HG03439 (cell line): ENCODE measurements around the gene NAA60.
"Not testable (repeated sequence)": the region's sequence is repeated elsewhere in the genome, so short reads cannot be mapped to it uniquely, and the experiment has no call there.

ENCODE experiments used
- ATAC-seq: cut with Tn5 transposase; IDR thresholded peaks from one replicate; pipeline ENCODE4 v1.9.1; 2021; ENCODE audit warnings: mild to moderate bottlenecking, moderate library complexity; ENCODE audit not compliant: unreplicated experiment

Gene NAA60

DNA sequence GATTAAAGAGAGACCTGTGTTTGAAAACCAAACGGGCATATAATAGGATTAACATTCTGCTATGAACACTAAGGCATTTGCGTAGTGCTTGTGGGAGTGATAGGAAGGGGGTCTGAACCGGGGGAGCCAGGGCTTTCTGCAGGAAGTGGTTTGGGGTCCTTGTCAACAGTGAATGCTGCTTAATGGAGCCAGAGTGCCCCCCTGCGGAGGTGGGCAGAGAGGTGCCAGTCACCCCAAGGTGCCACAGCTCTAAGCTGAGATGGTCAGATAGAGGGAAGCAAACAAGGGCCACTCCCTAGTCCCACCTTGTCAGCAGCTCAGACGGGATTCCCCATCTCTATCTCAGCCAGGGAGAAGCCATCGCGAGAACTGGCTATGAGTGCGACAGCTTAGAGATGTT is 17.7 kb downstream of the NAA60 start:
- ATAC-seq, result no peak

DNA sequence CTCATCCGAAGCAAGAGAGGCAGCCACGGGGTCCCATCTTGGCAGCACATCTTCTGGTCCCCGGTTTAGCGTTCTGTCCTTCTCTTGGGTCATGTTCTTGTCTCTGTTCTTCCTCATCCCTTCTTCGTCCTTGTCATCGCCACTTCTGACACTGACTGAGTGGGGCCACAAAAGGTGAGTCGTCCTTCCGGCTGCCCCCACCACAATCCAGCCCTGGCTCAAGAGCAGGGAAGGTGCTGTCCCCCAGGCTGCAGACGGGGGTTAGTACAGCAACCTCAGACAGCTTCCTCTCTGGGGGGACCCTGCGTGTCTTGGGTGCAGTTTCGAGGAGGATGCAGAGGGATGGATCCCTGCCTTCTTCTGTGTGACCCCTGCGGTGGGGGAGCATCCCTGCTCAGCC is 21.8 kb downstream of the NAA60 start:
- ATAC-seq, result no peak

DNA sequence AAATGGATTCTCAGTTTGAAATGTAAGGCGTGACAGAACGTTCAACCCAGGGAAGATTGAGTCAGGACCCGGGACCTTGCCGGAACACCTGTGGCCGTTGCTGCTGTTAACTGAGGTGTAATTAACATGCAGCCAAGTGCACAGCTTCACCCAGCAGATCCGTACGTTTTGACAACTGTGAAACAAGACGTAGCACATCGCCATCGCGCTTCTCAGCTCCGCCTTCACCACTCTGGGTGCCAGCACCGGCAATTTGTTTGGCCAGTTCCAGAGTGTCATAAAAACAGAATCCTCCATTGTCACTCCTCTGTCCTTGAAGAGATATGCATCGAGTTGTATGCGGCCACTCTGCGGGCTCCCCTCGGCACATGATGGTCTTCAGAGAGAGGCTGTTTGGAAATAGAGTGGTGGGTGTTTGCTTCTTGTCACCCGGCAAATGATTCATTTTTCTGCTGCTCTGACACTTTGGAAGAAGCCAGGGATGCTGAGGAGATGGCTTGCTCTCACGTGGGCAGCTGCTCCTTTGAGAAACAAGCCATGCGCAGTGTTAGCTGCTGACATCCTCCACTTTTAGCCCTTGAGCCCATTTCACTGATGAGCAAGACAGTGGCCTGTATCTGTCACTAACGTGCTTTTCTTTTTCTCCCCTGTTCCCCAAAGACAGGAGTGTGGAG is 22.6 kb downstream of the NAA60 start:
- ATAC-seq, result no peak

DNA sequence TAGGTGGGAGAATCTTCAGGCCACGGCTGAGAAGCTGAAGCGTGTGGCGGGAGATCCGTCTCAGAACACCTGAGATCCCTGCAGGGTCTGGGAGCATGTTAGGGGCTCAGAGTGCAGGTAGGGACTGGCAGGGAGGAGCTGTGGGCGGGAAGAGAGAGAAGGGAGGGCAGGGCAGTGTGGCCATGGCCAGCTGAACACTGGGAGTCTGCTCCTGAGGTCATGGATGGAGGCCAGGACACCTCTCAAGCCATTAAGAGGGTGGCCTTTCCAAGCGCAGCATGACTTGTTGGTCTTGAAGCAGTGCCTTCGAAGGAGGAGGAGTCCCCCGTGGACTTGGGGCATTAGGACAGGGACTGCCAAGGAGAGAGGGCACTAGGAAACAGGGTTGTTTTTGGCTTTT is 23.7 kb downstream of the NAA60 start:
- no peak for ATAC-seq

DNA sequence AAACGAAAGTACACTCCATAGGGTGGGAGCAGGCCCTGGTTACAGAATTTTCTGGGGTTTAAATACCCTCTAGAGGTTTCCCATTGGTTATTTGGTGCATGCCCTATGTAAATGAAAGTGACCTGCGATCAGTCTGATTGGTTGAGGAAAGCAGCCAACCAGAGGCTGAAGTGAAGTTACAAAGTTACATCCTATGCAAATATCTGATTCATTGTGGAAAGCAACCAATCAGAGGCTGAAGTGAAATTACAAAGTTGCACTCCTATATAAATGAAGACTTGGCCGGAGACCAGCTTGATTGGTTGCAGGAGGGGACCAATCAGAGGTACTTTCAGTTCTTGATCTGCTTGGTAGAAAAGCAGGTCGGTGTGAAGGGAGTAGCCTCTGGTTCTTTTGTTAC is 24.4 kb downstream of the NAA60 start:
- no peak for ATAC-seq

DNA sequence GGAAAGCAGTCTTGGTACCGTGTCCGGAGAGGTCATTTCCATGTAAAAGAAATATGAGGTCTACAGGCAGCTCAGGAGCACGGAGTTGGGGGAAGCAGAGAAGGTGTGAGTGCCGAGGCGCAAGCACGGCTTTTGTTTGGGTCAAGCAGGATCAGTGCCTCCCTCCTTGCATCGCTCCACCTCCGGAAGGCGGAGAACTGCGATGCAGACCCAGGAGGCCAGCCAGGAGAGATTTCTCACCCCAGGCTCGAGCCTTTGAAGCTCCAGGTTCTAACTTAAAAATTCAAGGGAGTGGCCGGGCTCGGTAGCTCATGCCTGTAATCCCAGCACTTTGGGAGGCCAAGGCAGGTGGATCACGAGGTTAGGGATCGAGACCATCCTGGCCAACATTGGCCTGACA is 25.0 kb downstream of the NAA60 start:
- no peak for ATAC-seq

DNA sequence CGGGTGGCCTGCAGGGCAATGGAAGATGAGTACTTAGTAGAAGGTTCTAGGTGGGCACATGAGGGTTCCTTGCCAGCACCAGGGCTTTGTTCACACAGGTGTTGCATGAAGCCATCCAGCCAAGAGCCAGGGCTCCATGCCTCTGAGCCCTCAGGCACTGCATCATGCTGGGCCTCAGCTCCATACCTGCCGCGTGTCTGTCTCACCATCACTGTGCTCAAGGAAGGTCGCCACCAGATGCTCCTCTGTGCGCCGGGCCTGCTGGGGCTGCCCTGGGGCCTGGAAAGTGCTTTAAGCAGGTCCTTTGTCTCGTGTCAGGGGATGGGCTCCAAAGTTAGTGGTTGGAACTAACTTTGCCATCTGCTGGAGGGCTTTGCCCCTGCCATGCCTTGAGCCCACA is 26.3 kb downstream of the NAA60 start:
- no peak for ATAC-seq

DNA sequence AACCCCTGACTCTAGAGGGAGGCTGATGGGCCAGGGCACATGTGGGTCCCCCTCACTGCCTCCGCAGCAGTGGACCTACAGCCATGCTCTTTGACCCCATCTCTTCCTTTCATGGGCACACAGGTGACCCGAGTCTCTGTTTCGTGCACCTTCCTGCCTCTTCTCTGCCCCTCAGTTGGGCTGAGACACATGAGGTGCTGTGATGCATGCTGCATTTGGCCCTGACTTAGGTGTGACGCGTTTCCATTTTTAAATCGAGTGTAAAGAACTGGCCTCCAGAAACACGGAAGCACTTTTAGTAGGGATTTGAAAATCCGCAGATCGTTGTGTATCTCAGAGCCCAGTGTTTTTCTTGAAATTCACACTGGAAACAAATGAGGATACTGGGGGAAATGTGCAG is 27.2 kb downstream of the NAA60 start:
- ATAC-seq, result no peak

DNA sequence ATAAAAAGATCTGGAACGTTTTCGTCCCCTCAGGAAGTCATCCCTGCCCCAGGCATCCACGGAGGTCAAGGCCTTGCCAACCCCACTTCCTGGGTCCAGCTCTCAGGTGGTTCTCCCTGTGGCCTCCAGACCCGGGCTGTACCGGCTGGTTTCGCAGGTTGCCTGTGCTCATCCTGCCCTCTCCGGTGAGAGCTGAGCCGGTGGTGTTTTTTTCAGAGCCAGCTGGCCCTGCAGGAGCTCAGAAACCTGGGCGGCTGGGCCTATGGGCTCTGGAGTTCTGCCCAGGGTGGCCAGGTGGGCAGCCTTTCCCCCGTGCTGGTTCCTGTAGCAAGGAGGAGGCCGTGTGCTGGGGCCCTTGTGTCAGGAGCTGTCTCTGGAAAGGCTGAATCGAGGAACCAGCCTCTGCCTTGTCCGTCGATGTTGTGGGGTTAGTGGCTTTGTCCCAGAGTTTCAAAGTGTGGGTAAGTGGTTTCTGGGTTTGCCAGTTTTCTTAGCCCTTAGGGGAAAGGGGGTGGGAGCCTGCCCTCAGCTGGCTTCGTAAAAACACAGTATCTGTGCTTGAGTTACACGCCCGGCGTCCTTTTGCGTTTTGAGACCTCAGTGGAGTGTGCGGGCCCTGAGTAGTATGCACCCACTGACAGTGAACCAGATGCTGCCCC is 28.2 kb downstream of the NAA60 start:
- no peak for ATAC-seq

DNA sequence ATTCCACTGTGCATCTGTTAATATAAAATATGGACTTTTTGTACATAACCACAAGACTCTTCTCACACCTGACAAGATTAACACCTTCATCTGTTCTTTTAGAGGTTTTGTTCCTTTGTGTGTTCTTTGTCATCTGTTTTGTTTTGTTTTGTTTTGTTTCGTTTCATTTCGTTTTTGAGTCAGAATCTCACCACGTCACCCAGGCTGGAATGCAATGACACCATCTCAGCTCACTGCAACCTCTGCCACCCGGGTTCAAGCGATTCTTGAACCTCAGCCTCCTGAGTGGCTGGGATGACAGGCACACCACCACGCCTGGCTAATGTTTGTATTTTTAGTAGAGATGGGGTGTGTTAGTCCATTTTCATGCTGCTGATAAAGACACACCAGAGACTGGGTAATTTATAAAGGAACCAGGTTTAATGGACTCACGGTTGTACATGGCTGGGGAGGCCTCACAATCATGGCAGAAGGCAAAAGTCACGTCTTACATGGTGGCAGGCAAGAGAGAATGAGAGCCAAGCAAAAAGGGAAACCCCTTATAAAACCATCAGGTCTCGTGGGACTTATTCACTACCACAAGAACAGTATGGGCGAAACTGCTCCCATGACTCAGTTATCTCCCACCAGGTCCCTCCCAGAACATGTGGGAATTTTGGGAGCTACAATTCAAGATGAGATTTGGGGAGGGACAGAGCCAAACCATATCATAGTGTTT is 29.6 kb downstream of the NAA60 start:
- no peak for ATAC-seq

DNA sequence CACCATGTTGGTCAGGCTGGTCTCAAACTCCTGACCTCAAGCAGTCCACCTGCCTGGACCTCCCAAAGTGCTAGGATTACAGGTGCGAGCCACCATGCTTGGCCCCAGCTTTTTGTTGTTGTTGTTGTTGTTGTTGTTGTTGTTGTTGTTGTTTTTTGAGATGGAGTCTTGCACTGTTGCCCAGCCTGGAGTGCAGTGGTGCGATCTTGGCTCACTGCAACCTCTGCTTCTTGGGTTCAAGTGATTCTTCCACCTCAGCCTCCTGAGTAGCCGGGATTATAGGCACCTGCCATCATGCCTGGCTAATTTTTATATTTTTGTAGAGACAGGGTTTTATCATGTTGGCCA is 30.1 kb downstream of the NAA60 start:
- ATAC-seq, result not testable (repeated sequence)

DNA sequence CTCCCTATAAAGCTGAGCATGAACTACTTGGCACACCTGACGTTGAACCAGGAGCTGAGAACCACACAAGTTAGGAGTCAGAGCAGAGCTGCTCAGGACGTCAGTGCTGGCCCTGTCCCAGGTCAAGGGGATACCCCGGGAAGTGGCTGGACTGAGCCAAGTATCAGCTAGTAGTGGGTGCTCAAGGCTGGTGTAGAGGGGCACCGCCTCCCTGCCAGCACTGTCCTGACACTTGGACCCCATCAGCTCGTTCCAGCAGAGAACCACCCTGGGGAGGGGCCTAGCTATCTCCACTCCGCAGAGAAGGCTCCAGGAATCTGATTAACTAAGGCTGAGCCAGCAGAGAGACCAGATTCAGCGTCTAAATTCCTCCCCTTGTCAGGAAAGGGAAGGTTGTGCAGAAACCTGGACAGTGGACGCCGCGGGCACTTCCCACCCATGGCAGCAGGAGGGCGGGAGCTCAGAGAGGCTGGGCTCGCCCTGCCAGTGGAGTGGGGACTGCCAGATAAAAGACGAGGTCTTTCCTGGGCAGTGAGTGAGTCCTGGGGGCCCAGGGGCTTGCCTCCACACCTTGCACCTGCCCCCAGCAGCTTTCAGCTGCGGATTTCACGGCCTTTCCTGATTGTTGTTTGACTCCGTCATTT is 30.8 kb downstream of the NAA60 start:
- ATAC-seq, result no peak

DNA sequence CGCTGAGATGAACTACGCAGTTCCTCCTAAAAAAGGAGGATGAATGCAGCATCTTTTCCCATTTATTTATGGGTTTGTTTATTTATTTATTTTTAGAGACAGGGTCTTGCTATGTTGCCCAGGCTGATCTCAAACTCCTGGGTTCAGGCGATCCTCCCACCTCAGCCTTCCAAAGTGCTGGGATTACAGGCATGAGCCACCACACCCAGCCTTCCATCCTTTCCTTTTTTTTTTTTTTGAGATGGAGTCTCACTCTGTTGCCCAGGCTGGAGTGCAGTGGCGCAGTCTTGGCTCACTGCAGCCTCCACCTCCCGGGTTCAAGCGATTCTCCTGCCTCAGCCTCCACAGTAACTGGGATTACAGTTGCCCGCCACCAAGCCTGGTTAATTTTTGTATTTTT is 31.4 kb downstream of the NAA60 start:
- not testable (repeated sequence) for ATAC-seq

DNA sequence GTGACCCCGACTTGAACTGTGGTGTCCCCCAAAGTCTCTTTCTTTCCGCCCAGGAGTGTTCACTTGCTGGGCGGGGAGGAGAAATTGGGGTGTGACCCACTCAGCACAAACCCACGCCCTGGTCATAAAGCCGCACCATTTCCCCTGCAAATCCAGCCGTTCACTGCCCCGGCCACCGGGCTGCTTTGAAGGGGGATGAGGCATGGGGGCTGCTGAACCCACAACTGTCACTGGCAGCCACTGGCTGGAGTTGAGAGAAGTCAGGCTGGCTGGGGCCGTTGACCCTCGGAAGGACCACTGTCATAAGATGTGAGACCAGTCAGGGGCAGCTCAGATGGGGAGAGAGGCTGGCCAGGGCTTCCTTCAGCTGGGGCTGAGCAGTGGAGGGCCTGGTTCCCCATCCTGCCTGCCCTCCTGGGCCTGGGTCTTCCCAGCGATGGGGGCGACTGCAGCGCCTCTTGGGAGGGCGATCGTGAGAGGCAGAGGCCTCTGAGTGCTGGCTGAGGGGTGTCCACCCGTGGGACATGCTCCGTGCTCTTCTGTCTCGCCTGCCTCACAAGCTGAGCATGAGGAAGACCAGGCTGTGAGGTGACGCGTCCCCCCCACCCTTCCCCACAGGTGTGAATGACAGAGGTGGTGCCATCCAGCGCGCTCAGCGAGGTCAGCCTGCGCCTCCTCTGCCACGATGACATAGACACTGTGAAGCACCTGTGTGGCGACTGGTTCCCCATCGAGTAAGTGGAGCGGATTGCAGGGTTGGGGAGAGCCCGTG is 32.3 kb downstream of the NAA60 start:
- ATAC-seq, result no peak

DNA sequence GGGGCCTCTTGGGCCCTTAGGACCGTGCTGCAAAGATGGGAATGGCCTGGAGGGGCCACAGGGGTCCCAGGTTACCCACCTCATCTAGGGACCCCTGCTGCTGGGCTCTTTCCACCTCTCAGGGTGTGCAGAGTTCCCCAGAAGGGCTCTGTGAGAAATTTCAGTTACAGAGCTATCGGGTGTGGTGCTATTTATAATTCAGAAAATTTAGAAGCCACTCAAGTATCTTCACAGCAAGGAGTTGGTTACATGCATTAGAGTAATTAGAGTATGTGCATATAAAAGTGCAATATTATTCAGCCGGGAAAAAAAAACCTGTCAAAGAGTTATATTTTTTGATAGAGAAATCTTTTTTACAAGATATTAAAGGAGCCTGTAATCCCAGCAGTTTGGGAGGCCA is 32.9 kb downstream of the NAA60 start:
- no peak for ATAC-seq

DNA sequence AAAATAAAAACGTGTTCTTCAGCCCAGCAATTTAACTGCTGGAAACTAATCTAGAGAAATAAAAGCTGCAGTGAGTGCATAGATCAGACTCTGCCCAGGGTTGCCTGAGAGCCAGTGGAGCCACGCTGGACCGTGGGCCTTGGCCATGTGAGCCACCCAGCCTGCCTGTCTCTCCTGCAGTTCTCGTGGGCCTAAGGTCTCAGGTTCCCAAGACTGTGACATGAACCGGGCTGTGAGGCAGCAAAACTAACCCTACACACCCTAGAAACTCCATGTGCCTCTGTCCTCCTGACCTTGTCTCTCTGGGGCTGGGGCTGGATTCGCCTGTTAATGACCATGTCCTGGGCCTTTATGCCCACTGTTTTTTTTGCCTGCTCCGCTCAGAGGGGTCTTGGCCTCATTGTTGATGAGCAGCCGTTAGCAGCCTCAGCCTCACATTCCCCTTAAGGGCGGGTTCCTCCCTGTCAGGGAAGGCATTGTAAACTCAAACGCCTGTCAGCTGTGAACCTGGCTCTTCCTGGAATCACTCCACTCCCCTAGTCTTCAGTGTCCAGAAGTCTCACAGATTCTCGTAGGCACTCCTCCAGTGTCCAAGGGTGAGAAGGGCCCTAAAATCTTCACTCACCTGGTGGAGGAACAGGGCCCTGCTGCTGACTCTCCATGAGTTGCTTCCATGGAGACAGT is 34.9 kb downstream of the NAA60 start:
- no peak for ATAC-seq

DNA sequence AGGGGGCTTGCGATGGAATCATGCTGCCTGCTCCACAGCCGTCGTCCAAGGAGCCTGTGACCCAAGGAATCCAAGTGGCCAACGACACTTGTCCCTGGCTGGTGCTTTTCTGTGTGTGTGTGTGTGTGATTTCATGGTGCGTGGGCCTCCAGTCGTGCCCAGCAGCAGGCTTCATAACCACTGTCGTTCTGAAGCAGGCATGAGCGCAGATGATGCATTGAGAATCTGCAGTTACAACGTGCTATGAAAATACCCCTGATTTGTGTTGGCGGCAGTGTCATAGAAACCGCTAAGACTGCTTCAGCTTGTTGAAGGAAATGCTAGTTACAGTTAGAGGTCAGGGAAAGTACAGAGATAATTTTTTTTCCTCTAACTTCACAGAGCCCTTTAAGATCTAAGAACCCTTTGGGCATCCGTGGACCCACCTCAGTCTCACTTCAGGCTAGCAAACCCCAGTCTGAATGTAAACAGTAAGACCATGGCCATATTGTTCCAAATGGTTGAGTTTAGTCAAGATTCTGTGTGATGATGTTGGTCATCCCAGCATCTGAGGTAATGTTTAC is 36.3 kb downstream of the NAA60 start:
- no peak for ATAC-seq

DNA sequence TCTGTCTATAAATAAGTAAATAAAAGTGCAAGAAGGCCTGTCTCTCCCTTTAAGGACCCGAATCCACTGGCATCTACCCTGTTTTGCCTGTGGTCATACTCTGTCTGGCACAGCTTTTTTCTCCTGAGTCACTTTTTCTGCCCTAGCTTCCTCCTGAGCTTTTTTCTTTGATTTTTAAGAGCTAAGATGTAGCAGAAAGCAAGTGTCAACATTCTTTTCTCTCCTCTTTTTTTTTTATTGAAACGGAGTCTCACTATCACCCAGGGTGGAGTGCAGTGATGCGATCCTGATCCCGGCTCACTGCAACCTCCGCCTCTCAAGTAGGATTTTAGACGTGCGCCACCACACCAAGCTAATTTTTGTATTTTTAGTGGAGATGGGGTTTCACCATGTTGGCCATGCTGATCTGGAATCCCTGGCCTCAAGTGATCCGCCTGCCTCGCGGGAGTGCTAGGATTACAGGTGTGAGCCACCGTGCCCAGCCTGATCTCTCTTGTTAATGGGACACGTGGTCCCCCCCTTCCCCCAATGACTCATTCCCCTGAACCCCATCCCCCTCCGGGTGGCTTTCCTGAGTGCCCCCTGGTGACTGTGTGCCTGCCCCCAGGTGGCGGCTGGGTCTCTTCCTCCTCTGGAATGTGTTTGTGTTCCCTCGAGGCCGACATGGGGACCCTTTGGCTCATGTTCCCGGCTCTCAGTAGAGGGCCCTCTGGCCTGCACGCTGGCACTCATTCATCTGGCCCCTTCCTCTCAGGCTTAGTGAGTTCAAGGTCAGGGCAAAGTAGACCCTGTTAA is 37.6 kb downstream of the NAA60 start:
- no peak for ATAC-seq
